HG03095 (cell line): ENCODE results near the gene IFITM10.

Experiments used
- ATAC-seq: cut with Tn5 transposase; IDR thresholded peaks from one replicate; pipeline ENCODE4 v1.9.1; 2021; ENCODE audit warnings: moderate library complexity; ENCODE audit not compliant: unreplicated experiment

IFITM10 gene

DNA sequence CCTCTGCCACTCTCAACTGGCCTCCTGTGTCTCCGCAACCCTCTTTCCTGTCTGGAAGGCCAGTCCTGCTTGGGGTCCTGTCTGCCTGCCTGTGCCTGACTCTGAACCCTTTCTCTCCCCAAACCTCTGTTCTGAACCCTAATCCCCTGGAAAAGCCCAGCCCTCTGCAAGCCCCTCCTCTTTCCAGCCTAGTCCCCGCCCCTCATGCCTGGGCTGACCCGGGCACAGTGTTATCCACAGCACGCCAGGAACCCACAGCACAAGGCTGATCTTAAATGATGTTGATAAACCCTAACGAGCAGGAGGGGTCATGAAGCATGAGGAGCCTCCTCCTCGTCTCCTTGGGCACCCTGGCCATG, at the start of gene IFITM10:
TSS of gene IFITM10 (minus strand) at position 115 of the 359 bp plus-strand sequence. CDS start 153 bp downstream, outside the sequence.
- ATAC-seq: no peak

DNA sequence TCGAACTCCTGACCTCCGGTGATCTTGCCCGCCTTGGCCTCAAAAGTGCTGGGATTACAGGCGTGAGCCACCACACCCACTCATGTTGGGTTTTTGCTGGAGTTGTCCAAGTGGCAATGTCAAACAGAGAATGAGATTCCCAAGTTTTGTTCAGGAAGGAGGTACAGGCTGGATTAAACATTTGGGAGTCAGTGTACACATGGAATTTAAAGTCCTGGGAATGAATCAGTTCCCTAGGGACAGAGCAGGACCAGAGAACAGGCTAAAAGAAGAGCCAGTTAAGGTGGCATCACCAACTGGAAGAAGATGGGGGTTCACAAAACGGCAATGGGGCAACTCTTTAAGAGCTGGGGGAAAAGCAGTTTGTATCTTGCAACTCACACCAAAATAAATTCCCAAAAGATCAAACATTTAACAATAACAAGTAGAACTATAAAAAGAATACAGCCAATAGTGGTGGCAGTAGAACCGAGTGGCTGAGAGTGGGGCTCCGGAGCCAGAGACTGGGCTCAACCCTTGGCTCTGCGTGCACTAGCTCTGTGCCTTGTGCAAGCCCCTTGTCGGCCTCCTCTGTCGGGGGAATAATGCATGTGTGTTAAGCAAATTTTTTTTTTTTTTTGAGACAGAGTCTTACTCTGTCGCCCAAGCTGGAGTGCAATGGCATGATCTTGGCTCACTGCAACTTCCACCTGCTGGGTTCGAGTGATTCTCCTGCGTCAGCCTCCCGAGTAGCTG, 47.2 kb upstream of the IFITM10 start:
- no peak for ATAC-seq

DNA sequence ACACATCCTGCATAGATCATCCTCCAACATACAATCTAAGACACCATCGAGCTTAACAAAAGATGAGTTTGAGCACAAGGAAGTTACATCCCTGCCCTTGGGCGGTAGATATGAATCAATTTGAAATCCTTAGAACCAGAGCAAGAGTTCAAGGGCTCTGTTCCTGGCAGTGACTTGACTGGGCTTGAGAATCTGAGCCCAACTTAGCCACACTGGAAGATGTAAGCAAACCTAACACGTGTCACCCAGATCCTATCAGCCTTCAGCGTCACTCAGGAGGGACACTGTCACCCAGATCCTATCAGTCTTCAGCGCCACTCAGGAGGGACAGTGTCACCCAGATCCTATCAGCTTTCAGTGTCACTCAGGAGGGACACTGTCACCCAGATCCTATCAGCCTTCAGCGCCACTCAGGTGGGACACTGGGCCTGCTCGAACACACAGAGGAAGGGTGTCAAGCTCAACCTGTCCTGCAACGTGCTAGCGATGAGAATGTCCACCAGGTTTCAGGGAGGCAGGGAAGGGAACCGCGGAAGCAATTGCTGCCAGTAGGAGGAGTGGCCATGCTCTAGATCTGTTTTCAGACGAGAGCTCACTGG, 46.1 kb upstream of the IFITM10 start:
- no peak for ATAC-seq

DNA sequence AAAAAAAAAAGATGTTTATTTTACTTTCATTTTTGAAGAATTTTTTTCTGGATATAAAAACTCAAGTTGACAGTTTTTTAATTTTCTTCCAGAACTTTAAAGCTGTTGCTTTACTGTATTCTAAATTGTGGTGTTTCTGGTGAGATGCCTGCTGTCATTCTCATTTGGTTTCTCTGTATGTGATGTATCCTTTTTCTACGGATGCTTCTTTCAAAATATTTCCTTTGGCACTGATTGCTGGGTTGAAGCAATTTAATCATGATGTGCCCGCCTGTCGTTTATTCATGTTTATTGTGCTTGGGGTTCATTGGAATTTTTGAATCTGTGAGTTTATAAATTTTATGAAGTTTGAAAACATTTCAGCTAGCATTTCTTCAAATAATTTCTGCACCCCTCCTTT, 42.7 kb upstream of the IFITM10 start:
- ATAC-seq: no peak

DNA sequence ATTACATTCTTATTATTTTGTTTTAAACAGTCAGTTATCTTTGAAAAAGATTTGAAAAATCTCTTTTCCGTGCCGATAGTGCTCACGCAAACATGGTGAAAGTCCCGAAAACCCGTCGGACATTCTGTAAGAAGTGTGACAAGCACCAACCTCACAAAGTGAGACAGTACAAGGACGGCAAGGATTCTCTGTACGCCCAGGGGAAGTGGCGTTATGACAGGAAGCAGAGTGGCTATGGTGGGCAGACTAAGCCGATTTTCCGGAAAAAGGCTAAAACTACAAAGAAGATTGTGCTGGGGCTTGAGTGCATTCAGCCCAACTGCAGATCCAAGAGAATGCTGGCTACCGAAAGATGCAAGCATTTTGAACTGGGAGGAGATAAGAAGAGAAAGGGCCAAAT, 42.1 kb upstream of the IFITM10 start:
- no peak for ATAC-seq

DNA sequence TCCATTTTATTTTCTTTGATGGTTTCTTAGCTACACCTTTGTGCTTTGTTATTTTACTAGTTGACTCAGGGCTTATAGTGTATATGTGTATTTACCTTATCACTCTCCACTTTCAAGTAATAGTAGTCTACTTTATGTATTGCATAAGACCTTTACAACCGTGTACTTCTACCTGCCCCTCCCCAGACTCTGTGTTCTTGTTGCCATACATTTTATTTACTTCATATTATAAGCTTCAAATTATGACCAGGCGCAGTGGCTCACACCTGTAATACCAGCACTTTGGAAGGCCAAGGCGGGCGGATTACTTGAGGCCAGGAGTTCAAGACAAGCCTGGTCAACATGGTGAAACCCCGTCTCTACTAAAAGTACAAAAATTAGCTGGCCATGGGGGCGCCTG, 41.5 kb upstream of the IFITM10 start:
- no peak for ATAC-seq

DNA sequence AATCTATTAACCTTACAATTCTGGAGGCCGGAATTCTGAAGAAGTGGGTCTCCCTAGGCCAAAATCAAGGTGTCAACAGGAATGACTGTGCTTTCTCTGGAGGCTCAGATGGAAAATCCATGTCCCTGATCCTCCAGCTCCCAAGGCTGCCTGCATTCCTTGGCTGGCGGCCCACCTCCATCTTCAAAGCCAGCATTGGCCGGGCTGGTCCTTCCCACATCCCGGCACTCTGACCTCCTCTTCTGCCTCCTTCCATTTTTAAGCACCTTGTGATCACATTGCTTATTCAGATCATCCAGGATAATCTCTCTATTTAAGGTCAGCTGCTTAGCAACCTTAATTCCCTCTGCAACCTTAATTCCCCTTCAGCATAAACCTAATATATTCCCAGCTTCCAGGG, 36.1 kb upstream of the IFITM10 start:
- no peak for ATAC-seq

DNA sequence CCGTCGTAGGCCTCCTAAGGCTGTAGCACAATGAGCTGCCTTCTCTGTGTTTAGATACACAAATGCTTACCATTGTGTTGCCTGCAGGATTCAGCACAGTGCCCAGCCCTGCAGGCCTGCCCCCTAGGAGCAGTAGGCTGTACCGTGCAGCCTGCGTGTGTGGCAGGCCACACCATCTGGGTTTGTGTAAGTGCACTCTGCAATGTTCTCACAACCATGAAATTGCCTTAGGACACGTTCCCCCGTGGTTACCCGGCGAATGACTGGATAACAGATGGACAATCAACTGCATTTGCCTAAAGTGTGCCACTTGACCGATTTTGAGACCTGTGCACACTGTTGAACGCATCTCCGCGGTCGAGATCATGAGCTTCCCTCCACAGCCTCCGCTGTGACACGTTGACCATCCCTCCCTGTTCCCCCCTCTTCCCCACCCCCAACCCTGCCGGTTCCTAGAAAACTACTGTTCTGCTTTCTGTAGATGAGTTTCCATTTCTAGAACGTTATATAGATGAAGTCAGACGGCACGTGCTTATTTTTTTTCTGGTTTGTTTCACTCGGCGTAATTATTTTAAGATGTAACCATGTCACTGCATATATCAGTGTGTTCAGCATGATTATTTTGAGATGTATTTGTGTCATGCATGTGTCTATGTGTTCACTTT, 35.5 kb upstream of the IFITM10 start:
- ATAC-seq: no peak

DNA sequence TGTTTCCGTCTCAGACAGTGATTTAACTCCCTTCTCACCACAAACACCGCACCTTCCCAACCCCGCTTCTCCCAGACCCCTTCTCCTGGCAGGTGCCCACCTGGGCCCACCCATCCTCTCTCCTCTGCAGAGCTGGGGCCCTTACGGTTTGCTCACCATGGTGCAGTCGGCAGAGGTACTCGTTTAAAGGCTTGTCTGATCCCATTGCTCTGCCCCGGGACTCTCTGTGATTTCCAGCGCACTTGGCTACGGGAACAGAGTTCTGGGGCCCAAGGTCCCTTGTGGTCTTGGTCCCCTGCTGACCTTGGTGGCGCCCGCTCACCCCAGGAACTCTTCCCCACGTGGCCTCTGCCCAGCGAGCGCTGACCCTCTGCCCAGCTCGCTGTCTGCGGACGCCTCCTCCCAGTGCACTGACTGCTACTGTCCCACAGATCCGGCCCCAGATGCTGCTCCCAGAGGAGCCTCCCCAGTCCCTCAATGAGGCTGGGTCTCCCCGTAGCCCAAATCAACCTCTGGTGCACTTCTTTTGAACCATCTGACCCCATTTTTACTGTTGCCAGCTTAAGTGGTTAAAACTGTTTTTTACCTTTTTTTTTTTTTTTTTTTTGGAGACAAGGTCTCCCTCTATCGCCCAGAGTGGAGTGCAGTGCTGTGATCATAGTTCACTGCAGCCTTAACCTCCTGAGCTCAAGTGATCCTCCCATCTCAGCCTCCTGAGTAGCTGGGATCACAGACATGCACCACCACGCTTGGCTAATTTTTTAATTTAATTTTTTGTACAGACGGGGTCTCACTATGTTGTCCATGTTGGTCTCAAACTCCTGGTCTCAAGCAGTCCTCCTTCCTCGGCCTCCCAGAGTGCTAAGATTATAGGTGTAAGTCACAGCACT, 34.6 kb upstream of the IFITM10 start:
- ATAC-seq: no peak

DNA sequence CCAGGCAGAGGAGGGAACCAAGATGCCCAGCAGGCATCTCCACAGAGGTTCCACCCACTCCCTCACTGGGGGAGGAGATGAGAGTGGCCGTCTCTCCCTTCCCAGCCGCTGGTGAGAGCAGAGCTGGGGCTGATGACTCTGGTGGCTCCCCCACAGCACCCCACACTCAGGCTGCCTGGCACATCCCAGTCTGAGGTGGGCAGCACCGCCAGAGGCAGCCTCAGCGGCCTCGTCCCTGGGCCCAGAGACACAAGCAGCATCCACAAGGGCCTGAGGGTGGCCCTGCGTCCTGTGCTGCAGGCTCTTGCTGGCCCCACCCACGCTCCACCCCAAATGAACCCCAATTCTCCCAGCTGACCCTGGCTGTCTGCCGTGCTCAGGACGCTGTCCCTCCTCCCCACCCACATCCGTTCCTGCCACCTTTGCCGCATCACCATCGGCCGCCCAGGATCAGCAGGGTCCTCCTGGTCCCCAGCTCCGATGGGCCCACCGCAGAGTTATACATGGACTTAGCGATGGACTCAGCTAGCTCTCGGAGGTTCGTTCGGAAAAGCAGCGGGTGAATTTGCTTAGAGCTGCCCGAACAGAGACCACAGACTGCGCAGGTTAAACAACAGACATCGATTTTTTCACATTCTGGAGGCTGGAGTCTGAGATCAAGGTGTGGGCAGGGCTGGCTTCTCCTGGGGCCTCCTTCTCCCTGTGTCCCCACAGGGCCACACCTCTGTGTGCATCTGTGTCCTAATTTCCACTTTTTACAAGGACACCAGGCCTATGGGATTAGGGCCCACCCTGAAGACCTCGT, 33.5 kb upstream of the IFITM10 start:
- ATAC-seq: no peak

DNA sequence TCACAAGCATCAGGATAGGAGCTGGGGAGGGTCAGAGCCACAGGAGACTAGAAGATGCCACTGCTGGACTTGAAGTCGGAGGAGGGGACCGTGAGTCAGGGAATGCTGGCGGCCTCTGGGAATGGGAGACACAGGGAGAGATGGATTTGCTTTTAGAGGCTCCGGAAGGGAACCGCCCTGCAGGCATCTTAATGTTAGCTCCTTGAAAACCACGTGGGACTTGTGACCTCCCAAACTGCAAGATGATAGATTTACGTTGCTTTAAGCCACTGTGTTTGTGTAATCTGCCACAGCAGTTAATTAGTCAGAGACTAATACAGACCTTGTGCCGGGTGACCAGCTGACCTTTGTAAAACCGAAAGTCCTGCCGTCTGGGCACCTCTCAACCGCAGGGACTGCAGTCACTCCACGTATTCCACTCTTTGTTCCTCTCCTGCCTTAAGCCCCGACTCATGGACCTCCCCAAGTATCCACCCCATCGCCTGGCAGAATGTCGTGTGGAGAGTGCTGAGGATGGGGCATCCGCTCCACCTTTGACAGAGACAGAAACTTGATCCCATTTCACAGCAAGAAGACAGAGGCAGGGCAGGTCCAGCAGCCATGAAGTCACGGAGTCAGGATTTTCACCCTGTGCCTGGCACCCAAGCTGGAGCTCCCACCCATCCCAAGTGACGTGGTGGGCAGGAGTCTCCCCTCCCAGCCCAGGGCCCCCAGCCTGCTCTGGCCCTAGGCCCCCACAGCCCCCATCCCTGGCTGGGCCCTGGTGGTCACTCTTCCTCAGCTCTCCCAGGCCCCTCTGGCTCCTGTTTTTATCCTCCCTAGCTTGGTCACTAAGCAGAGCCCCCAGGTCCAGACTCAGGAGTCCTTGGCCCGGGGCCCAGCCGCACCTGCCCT, 32.7 kb upstream of the IFITM10 start:
- no peak for ATAC-seq

DNA sequence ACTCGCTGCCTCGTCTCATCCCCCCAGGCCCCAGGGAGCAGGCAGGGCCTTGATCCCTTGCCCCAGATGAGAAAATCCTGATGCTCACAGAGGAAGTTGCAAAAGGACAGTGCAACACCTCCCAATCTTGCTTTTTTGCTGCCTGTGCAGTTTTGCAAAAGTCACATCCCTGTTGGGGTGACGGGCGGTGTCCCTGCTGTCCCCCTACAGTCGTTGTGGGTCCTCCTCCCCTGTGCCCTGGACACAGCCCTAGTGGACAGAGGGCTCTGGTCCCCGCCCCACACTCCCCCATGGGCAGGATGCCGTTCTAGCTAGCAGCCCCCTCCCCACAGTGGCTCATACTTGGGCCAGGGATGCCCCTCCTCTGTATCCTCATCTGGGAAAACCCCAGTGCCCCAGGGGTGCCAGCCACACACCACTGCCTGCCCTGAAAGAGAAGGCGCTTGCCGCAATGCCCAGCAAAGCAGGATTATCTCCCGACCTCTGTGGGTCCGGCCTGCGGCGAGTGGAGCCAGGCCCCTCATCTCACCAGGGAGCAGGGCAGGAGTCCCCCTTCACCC, 31.7 kb upstream of the IFITM10 start:
- ATAC-seq: no peak

DNA sequence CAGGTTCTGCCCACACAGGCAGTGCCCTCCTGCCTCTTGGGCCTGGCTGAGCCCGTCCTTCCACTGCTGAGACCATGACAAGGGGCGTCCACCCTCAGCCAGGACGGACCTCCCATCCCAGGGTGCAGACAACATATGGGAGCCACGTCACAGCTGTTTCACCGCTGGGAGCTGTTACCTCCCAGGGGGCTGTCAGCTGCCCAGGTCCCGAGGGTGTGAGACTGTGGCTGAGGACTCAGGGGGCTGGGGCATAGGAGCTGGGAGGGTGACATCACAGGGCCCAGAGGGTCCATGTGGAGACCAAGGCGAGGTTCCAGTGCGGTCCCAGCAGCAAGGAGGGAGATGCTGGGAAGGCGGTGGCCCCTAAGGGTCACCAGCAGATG, 31.2 kb upstream of the IFITM10 start:
- ATAC-seq: no peak

DNA sequence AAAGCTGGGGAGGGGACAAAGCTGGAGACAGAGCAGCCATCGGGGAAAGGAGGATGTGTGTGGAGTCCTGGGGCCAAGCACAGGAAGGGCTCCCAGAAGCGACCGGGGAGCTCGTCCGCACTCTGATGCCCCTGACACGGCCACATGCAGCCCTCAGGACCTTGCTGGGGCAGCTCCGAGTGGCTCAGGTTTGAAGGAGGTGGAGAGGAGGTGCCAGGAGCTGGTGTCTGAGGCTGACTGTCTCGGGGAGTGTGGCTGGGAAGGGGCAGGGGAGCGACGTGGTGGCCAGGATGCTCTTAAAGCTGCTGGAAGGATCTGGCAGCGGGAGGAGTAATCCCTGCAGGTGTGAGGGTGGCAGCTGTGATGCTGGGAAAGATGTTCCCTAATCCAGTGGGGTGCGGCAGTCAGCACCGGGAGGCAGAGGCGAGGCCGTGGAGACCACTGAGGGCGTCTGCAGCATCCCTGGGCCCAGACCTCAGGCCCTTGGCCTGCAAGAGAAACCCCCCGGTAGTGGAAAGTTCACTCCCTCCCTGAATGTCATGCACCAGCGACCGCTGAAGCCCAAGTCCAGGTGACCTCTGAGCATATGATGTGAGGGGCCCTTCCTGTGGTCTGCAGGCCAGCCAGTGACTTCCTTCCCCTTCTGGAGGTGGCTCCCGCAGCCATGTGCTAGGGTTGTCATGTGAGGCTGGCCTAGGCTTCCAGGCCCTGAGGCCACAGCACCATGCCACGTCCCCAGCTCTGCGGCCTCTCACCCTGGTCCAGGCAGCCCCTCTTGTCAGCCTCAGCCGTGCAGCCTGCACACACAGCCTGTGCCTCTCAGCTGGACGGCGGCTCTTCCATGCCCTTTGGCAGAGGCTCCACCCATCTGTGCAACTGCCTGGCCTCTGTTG, 30.6 kb upstream of the IFITM10 start:
- no peak for ATAC-seq

DNA sequence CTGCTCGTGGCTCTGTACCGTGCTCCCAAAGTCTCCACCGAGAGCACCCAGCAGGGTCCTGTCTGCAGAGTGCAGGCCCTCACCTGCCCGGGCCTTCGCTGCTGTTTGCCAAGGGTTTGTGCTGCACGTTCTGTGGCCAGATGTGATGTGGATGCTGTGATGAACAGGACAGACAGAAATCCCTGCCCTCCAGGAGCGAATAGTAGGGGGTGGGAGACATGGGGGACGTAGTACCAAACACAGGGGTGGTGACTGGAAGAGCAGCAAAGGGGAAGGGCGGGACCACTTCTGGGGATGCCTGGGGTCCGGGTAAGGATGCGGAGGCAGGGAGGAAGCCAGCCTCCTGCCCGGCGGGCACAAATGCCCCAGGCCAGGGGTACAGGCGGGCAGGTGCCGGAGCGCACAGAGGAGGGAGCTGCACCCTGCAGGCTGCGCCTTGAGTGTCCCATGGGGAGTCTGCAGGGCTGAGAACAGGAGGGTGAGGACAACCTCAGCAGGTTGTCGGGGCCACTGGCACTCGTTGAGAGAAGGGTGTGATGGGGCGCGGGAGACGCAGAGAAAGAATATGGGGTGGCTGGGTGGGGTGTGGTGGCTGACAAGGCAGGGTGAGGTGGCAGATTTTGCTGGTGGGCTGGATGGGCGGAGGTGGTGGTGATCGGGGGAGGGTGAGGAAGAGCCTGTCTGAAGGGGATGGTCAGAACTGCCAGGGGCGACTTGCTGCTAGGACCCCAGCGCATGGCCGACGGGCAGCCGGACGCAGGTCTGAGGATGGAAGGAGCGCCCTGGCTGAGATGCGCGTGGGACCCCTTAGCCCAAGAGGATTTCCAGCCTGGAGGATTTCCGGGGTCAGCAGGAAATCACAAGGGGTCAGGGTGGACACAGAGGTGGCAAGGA, 29.7 kb upstream of the IFITM10 start:
- no peak for ATAC-seq

DNA sequence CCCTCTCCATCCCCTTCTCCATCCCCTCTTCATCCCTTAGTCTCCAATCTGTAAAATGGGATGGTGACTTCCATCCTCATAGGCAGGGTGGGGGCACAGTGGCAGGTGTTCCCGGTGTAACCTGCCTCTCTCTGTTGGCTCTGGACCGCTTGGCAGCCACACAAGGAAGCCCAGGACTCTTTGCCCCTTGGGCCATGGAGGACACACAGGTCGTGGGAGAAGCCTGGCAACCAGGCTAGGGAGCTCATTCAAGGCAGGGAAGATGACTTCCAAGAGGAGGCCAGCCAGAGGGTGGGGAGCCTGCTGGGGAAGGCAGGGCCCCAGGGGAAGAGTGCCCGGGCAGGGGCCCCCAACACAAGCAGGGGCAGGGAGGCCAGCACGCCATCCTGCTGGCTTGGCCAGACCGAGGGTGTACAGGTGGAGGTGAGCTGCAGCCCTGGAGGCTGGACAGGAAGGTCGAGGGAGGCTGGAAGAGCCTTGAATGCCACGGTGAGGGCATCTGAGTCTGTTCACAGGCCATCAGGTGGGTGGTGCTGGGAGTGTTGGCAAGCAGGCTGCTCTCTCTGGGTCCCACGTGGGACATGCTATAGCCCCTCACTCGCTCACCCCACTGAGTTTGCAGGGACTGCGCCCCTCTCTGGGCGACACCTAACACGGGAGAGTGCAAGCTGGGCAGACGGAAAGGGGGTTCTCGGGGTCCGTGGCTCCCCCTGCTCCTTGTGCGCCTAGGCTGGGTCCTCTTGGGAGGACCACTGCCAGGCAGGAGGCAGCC, 28.8 kb upstream of the IFITM10 start:
- ATAC-seq: no peak
